Loucy (cell line): ENCODE measurements around the gene DUSP7.

Experiments used
- EZH2phosphoT487 ChIP-seq: fragments of 200-600 bp; IDR thresholded peaks from 2 replicates; pipeline ENCODE4 v1.6.1; 2018; ENCODE audit warnings: antibody characterized with exemption, mild to moderate bottlenecking, moderate library complexity, borderline replicate concordance
- TF ChIP-seq, protein P1 (sequence below): fragments of 200-600 bp; sonication (generic); conservative IDR thresholded peaks from 2 replicates; pipeline ENCODE4 v1.5.1; 2014; ENCODE audit warnings: mild to moderate bottlenecking, antibody characterized with exemption, low read length

DNA sequence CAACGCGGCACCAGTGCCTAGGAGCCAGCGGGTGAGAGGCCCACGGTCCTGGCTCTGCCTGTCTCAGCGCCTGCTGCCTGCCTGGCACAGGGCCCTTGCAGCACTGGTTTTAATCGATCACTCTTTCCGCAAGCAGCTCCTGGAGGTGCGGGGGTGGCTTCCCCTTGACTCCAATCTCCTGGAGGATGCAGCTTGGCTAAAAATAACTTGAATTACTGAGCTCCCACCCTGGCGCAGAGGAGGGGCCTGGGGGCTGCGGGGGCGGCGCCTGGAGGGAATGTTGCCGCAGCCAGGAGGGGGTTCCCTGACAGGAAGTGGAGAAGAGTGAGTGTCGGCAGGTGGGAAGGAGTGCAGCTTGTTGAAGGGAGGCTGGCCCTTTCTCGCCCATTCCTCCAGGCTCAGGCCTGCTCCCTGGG lies 50.8 kb downstream of the DUSP7 start:
- TF ChIP-seq, protein P1, sequence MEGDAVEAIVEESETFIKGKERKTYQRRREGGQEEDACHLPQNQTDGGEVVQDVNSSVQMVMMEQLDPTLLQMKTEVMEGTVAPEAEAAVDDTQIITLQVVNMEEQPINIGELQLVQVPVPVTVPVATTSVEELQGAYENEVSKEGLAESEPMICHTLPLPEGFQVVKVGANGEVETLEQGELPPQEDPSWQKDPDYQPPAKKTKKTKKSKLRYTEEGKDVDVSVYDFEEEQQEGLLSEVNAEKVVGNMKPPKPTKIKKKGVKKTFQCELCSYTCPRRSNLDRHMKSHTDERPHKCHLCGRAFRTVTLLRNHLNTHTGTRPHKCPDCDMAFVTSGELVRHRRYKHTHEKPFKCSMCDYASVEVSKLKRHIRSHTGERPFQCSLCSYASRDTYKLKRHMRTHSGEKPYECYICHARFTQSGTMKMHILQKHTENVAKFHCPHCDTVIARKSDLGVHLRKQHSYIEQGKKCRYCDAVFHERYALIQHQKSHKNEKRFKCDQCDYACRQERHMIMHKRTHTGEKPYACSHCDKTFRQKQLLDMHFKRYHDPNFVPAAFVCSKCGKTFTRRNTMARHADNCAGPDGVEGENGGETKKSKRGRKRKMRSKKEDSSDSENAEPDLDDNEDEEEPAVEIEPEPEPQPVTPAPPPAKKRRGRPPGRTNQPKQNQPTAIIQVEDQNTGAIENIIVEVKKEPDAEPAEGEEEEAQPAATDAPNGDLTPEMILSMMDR, result no peak
- no peak for TF ChIP-seq EZH2phosphoT487
